ENCODE data around the gene C1QL4.
"Not testable (repeated sequence)": the region's sequence is repeated elsewhere in the genome, so short reads cannot be mapped to it uniquely, and the experiment has no call there.

C1QL4 gene

DNA sequence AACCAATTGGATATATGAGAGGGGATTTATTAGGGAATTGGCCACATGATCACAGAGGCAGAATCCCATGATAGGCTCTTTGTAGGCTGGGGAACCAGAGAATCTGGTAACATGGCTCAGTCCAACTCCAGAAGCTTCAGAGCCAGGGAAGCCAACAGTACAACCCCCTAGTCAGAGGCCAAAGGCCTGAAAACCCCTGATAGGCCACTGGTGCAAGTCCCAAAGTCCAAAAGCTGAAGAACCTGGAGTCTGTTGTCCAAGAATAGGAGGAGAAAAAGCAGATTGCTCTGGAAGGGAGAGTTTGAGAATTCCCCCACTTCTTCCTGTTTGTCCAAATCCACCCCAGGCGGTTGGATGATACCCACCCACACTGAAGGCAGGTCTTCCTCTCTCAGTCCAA is 22.2 kb downstream of the C1QL4 start:
- TF ChIP-seq POLR2A (IDR thresholded peaks at IDR 0.05; ENCODE audit: low read depth, low read length): no peak
- DNase-seq (ENCODE audit: insufficient read length, low spot score) (no peak), FAIRE-seq (no peak)

DNA sequence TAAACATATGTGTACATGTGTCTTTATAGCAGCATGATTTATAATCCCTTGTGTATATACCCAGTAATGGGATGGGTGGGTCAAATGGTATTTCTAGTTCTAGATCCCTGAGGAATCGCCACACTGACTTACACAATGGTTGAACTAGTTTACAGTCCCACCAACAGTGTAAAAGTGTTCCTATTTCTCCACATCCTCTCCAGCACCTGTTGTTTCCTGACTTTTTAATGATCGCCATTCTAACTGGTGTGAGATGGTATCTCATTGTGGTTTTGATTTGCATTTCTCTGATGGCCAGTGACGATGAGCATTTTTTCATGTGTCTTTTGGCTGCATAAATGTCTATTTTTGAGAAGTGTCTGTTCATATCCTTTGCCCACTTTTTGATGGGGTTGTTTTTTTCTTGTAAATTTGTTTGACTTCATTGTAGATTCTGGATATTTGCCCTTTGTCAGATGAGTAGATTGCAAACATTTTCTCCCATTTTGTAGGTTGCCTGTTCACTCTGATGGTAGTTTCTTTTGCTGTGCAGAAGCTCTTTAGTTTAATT is 26.5 kb downstream of the C1QL4 start:
- not testable (repeated sequence) for DNase-seq (ENCODE audit: insufficient read length, low spot score); FAIRE-seq

DNA sequence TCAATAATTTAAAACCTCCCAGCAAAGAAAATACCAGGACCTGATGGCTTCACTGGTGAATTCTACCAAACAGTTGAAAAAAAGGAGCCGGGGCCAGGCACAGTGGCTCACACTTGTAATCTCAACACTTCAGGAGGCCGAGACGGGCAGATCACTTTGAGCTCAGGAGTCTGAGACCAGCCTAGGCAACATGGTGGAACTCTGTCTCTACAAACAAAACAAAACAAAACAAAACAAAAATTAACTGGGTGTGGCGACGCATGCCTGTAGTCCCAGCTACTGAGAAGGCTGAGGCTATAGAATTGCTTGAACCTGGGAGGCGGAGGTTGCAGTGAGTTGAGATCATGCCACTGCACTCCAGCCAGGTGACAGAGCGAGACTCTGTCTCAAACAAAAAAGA is 27.6 kb downstream of the C1QL4 start:
- FAIRE-seq (no peak), DNase-seq (ENCODE audit: insufficient read length, low spot score) (no peak)
- TF ChIP-seq POLR2A (IDR thresholded peaks at IDR 0.05; ENCODE audit: low read depth, low read length): no peak

DNA sequence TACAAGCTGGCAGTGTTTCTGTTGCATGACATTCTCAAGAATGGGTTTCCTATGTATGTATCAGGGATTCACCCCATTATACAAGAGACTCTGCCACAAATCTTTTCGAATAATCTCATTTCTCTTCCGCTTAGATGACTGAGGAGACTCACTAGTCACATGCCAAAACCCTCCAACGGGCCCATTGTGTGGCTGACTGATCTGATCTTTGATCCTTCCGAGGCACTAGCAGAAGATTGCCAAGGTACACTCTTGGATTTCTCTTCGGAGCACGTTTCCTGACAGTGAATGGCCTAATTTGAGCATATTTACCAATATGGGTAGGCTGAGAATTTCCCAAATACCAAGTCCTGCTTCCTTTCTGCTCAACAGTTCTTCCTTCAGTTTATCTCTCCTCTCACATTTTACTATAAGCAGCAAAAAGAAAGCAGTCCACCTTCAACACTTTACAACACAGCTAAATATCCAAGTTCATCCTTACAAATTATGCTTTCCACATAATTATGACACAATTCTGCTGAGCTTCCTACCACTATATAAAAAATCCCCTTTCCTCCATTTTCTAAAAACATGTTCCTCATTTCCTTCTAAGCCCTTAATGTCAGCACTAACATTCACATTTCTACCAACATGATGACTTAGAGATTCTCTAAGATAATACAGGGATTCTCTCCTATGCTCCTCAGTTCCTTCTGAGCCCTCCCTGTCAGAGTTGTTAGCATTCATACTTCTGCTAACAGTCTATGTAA is 31.1 kb downstream of the C1QL4 start:
- FAIRE-seq (no peak), DNase-seq (ENCODE audit: insufficient read length, low spot score) (no peak)
- TF ChIP-seq POLR2A (IDR thresholded peaks at IDR 0.05; ENCODE audit: low read depth, low read length): no peak

DNA sequence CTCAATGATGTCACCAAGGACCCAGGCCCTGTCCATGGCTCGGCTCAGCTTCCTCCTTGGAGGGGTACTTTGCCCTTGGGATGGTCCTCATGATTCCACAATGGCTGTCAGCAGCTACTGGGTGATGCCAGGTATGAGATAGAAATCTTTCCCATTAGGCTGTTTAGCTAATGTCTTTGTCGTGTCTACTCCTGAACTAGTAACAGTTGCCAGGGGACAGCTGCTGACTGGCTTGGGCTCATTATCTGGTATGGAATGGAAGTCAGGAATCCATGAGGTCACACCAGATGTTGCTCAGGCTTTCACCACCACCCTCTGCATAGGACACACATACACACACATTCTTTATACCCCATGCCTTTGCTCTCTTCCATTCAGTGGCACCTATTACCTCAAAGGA is 32.8 kb downstream of the C1QL4 start:
- no peak for TF ChIP-seq POLR2A (IDR thresholded peaks at IDR 0.05; ENCODE audit: low read depth, low read length)
- no peak for FAIRE-seq
- no peak for DNase-seq (ENCODE audit: insufficient read length, low spot score)

DNA sequence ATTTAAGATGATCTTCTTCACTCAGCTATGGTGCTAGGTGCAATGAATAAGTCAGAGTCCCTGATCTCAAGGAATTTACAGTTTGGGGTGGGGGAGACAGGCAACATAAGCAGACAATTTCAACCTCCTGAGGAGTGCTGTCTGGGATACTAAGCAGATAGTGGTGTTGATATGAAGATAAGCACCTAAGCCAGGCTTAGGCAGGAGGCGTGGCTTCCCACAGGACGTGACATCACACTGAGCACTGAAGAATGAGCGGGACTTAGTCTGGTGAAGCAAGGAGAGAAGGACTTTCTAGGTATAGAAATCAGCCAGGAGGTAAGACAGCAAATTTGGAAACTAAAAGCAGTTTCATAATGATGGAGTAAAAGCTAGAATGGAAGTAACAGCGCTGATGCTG is 35.2 kb downstream of the C1QL4 start:
- DNase-seq (ENCODE audit: insufficient read length, low spot score) (no peak), FAIRE-seq (no peak)
- no peak for TF ChIP-seq POLR2A (IDR thresholded peaks at IDR 0.05; ENCODE audit: low read depth, low read length)

DNA sequence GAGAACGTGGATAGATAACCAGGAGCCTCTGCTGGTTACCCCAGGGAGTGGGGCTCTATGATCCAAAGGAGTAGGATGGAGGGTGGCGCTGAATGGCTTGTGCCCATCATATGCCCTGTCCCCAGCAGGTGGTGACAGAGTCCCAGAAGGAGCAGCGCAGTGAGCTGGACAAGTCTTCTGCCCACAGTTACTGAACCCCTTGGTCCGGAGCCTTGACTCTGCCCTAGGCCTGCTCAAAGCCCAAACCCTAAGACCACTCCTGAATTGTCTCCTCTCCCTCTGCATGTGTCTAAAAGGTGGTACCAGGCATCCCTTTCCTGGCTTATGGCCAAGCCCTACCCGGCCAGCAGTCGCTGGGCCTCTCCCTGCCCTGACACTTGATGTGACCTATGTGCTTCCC is 38.8 kb downstream of the C1QL4 start:
- FAIRE-seq (no peak), DNase-seq (ENCODE audit: insufficient read length, low spot score) (no peak)
- no peak for TF ChIP-seq POLR2A (IDR thresholded peaks at IDR 0.05; ENCODE audit: low read depth, low read length)

DNA sequence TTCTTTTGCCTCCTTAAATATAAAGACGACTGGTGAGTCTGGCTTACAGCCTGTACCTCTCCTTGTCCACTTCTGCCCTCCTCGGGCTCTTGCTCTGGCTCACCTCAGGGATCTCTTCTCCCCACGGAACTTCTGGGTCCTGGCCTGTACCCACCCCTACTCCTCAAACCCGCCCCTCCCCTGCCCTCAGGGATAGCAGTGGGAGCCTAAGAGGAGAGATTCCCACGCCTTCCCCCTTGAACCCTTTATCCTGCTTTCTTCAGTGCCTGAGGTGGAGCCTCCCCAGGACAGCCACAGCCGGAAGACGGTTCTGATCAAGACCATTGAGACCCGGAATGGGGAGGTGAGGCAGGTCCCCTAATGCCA is 39.3 kb downstream of the C1QL4 start:
- no peak for TF ChIP-seq POLR2A (IDR thresholded peaks at IDR 0.05; ENCODE audit: low read depth, low read length)
- no peak for FAIRE-seq

DNA sequence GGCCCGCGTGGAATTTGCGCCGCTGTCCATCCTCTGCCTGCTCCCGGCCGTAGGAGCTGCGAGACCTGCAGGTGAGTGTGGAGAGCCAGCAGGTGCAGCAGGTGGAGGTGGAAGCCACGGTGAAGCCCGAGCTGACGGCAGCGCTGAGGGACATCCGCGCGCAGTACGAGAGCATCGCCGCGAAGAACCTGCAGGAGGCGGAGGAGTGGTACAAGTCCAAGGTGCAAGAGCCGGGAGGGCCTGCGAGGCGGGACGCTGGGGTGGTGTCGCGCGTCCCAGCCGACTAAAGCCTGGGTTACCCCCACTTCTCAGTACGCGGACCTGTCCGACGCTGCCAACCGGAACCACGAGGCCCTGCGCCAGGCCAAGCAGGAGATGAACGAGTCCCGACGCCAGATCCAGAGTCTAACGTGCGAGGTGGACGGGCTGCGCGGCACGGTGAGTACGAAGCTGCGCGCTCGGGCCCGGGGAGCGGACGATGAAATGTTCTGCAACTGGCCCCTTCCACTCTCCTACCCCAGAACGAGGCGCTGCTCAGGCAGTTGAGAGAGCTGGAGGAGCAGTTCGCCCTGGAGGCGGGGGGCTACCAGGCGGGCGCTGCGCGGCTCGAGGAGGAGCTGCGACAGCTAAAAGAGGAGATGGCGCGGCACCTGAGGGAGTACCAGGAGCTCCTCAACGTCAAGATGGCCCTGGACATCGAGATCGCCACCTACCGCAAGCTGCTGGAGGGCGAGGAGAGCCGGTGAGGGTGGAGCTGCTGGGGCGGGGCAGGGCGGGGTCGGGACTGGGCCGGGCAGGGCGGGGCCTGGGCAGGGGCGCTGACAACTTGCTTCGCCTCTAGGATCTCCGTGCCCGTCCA is 39.9 kb downstream of the C1QL4 start:
- FAIRE-seq: no peak
- no peak for TF ChIP-seq POLR2A (IDR thresholded peaks at IDR 0.05; ENCODE audit: low read depth, low read length)
- no peak for DNase-seq (ENCODE audit: insufficient read length, low spot score)

More for the DNA sequence above, 39.3 kb downstream of the C1QL4 start:
- DNase-seq (ENCODE audit: insufficient read length, low spot score): no peak

DNA sequence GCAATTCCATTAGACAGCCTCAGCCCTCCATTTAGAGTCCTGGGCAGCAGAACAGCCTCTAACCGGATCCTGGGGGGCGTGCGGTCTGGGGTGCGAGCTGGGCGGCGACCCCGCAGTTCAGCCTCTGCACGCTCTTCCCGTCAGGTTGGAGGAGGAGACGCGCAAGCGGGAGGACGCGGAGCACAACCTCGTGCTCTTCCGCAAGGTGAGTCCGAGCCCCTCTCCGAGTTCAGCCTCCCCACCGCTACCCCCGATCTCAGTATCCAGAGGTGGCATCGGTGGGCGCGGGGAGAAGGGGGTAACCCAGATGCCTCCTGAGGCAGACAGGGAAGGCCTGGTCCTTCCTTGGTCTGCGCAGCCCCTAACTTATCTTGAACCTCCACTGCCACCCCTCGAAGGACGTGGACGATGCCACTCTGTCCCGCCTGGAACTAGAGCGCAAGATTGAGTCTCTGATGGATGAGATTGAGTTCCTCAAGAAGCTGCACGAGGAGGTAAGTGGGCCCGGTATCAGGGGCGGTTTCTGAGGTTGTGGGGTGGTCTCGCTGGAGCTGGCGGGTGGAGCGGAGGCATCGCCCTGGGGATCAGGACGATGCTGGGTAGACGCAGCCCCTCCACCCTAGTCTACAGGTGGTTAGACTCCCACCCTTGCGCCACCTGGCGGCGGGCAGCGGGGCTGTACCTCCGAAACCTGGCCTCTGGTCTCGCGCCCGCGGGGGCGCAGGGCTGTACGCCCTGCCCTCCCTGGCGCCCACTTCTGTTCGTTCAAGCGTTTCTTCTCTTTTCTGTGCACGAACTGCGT is 40.8 kb downstream of the C1QL4 start:
- no peak for DNase-seq (ENCODE audit: insufficient read length, low spot score)
- TF ChIP-seq POLR2A (IDR thresholded peaks at IDR 0.05; ENCODE audit: low read depth, low read length): no peak
- no peak for FAIRE-seq

DNA sequence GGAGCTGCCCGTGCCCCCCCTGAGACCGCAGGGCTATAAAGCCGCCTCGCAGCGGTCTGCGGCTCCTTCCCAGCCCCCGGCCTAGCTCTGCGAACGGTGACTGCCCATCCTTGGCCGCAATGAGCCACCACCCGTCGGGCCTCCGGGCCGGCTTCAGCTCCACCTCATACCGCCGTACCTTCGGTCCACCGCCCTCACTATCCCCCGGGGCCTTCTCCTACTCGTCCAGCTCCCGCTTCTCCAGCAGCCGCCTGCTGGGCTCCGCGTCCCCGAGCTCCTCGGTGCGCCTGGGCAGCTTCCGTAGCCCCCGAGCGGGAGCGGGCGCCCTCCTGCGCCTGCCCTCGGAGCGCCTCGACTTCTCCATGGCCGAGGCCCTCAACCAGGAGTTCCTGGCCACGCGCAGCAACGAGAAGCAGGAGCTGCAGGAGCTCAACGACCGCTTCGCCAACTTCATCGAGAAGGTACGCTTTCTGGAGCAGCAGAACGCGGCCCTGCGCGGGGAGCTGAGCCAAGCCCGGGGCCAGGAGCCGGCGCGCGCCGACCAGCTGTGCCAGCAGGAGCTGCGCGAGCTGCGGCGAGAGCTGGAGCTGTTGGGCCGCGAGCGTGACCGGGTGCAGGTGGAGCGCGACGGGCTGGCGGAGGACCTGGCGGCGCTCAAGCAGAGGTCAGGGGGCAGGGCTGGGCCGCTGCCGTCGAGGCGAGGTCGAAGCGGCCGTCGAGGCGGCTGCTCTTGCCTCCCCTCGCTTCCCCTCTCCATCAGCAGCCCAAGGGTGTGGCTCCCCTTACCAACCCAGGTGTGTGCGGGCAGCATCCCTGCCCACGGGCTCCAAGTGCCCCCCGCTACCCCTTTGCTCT is 41.7 kb downstream of the C1QL4 start, which contains the start of gene PRPH:
PRPH (plus strand) TSS at position 66 of the 855 bp plus-strand sequence; CDS start at position 120, 54 bp downstream.
- DNase-seq (ENCODE audit: insufficient read length, low spot score): no peak
- no peak for FAIRE-seq
- no peak for TF ChIP-seq POLR2A (IDR thresholded peaks at IDR 0.05; ENCODE audit: low read depth, low read length)

DNA sequence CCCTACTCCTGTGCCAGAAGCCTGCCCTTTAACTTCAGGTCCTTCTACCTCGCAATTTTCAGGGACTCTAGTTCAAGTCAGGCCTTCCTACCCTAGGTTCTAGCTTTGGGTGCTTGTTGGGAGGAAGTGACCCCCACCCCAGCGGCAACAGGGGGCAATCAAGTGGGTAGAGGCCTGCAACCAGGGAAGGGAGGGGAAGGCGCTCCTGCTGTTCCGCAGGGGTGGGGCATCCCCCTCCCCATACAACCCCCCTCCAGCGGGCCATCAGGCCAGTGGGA is 42.2 kb downstream of the C1QL4 start:
- DNase-seq (ENCODE audit: insufficient read length, low spot score) (no peak), FAIRE-seq (no peak)
- no peak for TF ChIP-seq POLR2A (IDR thresholded peaks at IDR 0.05; ENCODE audit: low read depth, low read length)

DNA sequence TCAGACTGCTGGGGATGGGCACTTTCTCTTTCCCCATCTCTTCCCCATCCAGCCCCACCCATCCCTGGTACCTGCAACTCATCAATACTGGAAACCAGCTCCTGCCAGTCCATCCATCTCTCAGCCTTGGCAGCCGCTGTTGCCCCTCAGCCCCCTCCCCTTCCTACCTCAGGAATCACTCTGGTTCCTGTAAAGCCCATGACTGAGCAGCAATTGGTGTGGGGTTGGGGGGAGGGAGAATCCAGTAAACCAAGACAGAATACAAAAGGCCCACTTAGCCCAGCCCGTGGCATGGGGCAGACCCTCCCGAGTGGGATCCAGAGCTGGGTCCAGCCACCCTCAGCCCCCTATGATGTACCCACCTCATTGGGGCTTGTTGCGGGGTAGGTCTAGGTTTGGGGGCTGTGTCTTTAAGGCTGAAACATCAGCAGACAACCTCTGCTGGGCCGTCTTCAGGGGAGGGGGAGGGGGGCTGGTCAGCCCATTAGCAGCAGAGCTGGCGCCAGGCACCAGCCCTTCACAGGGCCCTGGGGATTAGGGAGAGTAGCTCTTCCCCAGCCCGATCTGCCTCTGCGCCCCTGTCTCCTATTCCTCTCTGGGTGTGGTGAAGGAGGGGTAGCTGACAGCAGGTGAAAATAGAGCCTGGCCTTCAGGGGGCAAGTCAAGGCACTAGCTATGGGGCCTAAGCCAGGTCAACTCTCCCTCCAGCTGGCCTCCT is 42.7 kb downstream of the C1QL4 start:
- no peak for TF ChIP-seq POLR2A (IDR thresholded peaks at IDR 0.05; ENCODE audit: low read depth, low read length)
- DNase-seq (ENCODE audit: insufficient read length, low spot score) (no peak), FAIRE-seq (no peak)

Measured in H54 (cell line).